Neural progenitor cell (in vitro differentiated cells): ENCODE results near the gene LYST. TPM values are rescaled to one million over a fixed set of nuclear protein-coding genes. Genes with fewer than 3 reads are reported as not detected.

Experiments used
- DNase-seq: peaks from one replicate; pipeline ENCODE4 v3.0.0-alpha.2; 2016; ENCODE audit warnings: low spot score
- H2AFZ ChIP-seq: fragments of 200-600 bp; sonication (generic); replicated peaks from 2 replicates; pipeline ENCODE4 v1.6.1; 2016; ENCODE audit warnings: antibody characterized with exemption
- H3F3A ChIP-seq: fragments of 200-600 bp; sonication (generic); 2 replicates; pipeline ENCODE4 v1.6.1; 2016; ENCODE audit warnings: antibody characterized with exemption, low read depth
- H3K27ac ChIP-seq: fragments of 200-600 bp; sonication (generic); 2 replicates; pipeline ENCODE4 v1.5.1; 2016; ENCODE audit warnings: mild to moderate bottlenecking
- H3K27me3 ChIP-seq: fragments of 200-600 bp; sonication (generic); 2 replicates; pipeline ENCODE4 v1.6.1; 2016; ENCODE audit warnings: mild to moderate bottlenecking, moderate library complexity
- H3K36me3 ChIP-seq: fragments of 200-600 bp; sonication (generic); 2 replicates; pipeline ENCODE4 v1.5.1; 2016
- H3K4me1 ChIP-seq: fragments of 200-600 bp; sonication (generic); 2 replicates; pipeline ENCODE4 v1.6.1; 2016; ENCODE audit warnings: mixed run types
- H3K4me2 ChIP-seq: fragments of 200-600 bp; sonication (generic); 2 replicates; pipeline ENCODE4 v1.6.1; 2016
- H3K4me3 ChIP-seq: fragments of 200-600 bp; sonication (generic); 2 replicates; pipeline ENCODE4 v1.5.1; 2016
- H3K79me2 ChIP-seq: fragments of 200-600 bp; sonication (generic); 2 replicates; pipeline ENCODE4 v1.6.1; 2016; ENCODE audit warnings: low read depth
- H3K9ac ChIP-seq: fragments of 200-600 bp; sonication (generic); 2 replicates; pipeline ENCODE4 v1.6.1; 2016
- H3K9me3 ChIP-seq: fragments of 200-600 bp; sonication (generic); 2 replicates; pipeline ENCODE4 v1.5.1; 2016; ENCODE audit warnings: low read depth
- H4K20me1 ChIP-seq: fragments of 200-600 bp; sonication (generic); 2 replicates; pipeline ENCODE4 v1.6.1; 2016; ENCODE audit warnings: low read depth
- H3K27ac Mint-ChIP-seq: 3 replicates; pipeline ENCODE4 v1.8.0; 2021; ENCODE audit warnings: mixed read lengths
- H3K27me3 Mint-ChIP-seq: 2 replicates; pipeline ENCODE4 v1.8.0; 2022; ENCODE audit warnings: low read depth, mild to moderate bottlenecking, inconsistent platforms, moderate library complexity, mixed read lengths; ENCODE audit not compliant: insufficient read depth
- H3K36me3 Mint-ChIP-seq: 3 replicates; pipeline ENCODE4 v1.8.0; 2021; ENCODE audit warnings: mixed read lengths
- H3K4me1 Mint-ChIP-seq: 3 replicates; pipeline ENCODE4 v1.8.0; 2021; ENCODE audit warnings: mixed read lengths
- H3K4me3 Mint-ChIP-seq: 3 replicates; pipeline ENCODE4 v1.8.0; 2021; ENCODE audit warnings: mild to moderate bottlenecking, moderate library complexity, mixed read lengths
- H3K9me3 Mint-ChIP-seq: 3 replicates; pipeline ENCODE4 v1.8.0; 2020; ENCODE audit warnings: mixed read lengths
- CTCF ChIP-seq: fragments of 200-600 bp; sonication (generic); IDR thresholded peaks from 2 replicates; pipeline ENCODE4 v1.5.1; 2017; ENCODE audit warnings: antibody characterized with exemption, mild to moderate bottlenecking
- EZH2 ChIP-seq: fragments of 200-600 bp; sonication (generic); IDR thresholded peaks from 2 replicates; pipeline ENCODE4 v1.6.1; 2017; ENCODE audit warnings: antibody characterized with exemption, mild to moderate bottlenecking, moderate library complexity
- EZH2phosphoT487 ChIP-seq: fragments of 200-600 bp; sonication (generic); IDR thresholded peaks from 2 replicates; pipeline ENCODE4 v1.6.1; 2017; ENCODE audit warnings: antibody characterized with exemption
- total RNA-seq: library from RNA; depleted of rRNA; stranded (reverse); fragments of >200 nt; gene quantifications from 2 replicates; pipeline ENCODE4 v1.2.3, GENCODE V29; 2015; ENCODE audit warnings: low replicate concordance

Gene LYST
- total RNA-seq, 1 donor from 2014 or later: 0.82 TPM

DNA sequence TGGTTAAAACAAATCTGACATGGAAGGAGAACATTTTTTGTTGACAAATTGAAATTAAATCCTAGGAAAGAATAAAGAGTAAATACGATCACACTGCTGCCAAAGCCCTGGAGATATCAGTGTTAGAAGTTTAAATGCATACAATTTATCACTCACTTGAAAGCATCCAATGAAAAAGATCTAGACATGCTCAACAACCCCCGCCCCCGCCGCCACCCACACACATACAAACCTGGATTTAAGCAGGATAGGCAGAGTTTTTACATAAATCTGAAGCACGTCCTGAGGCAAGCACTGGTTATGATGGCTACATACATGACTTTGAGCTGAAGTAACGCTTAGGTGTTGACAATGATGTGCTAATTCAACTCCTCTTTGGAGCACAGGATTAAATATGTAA is 58.5 kb downstream of the LYST start:
- H3K36me3 ChIP-seq: no peaks in the 10 kb centered on the region
- no peak overlapping the region for H3K27ac Mint-ChIP-seq
- H3K27me3 ChIP-seq: no peaks in the 10 kb centered on the region
- no peaks in the 10 kb centered on the region for H3K79me2 ChIP-seq
- H3K36me3 Mint-ChIP-seq: no peaks in the 10 kb centered on the region
- H3K27me3 Mint-ChIP-seq: no peaks in the 10 kb centered on the region
- H2AFZ ChIP-seq: no peak overlapping the region
- no peaks in the 10 kb centered on the region for H3K9me3 Mint-ChIP-seq
- no peak for DNase-seq
- peaks cover 8% of the 10 kb centered on the region for H3F3A ChIP-seq
- H3K4me1 Mint-ChIP-seq: peaks cover 17% of the 10 kb centered on the region
- H3K9me3 ChIP-seq: no peaks in the 10 kb centered on the region
- no peak overlapping the region for H3K4me2 ChIP-seq
- H3K4me3 ChIP-seq: no peak overlapping the region
- H4K20me1 ChIP-seq: no peaks in the 10 kb centered on the region
- H3K4me3 Mint-ChIP-seq: no peak overlapping the region
- H3K27ac ChIP-seq: no peak overlapping the region
- TF ChIP-seq EZH2phosphoT487 (no peak), CTCF (no peak), EZH2 (no peak)
- H3K4me1 ChIP-seq: peaks cover 15% of the 10 kb centered on the region
- H3K9ac ChIP-seq: no peak overlapping the region

DNA sequence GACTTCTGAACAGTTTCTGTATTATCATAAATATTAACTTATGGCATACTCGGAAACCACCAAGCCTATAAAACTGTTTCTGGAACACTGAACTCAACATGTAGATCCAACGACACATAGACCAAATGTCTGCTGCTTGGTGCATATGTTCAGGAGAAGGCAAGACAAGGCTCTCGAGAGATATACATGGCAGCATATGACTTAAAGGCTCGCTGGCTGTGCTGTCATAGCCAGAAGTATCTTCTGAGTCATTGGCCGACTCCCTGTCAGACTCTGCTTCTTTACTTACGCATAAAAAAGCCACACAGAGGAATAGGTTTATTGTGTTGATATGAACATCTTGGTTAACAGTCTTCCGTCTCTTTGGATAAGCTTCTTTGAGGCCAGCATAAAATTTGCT is 60.6 kb downstream of the LYST start:
- Histone ChIP-seq H3K27ac (no peak overlapping the region), H3K4me3 (no peak overlapping the region), H3K9ac (no peak overlapping the region), H3K4me2 (no peak overlapping the region), H3K27me3 (no peaks in the 10 kb centered on the region), H3K36me3 (no peaks in the 10 kb centered on the region), H4K20me1 (no peaks in the 10 kb centered on the region), H3K79me2 (no peaks in the 10 kb centered on the region), H3K4me1 (peaks cover 11% of the 10 kb centered on the region), H3K9me3 (no peaks in the 10 kb centered on the region), H2AFZ (no peak overlapping the region), H3F3A (peaks cover 8% of the 10 kb centered on the region)
- no peak overlapping the region for H3K4me3 Mint-ChIP-seq
- no peaks in the 10 kb centered on the region for H3K27me3 Mint-ChIP-seq
- no peak for DNase-seq
- no peaks in the 10 kb centered on the region for H3K9me3 Mint-ChIP-seq
- no peaks in the 10 kb centered on the region for H3K36me3 Mint-ChIP-seq
- no peak overlapping the region for H3K27ac Mint-ChIP-seq
- no peak for TF ChIP-seq EZH2phosphoT487
- no peak for TF ChIP-seq CTCF
- TF ChIP-seq EZH2: no peak
- H3K4me1 Mint-ChIP-seq: peaks cover 17% of the 10 kb centered on the region

- Histone ChIP-seq H3K79me2 (no peaks in the 10 kb centered on the region), H3K4me3 (no peak overlapping the region), H3K9me3 (no peaks in the 10 kb centered on the region), H3K27me3 (no peaks in the 10 kb centered on the region), H3K27ac (no peak overlapping the region), H3K9ac (no peak overlapping the region), H3K4me2 (no peak overlapping the region), H3F3A (no peaks in the 10 kb centered on the region), H3K4me1 (no peaks in the 10 kb centered on the region), H4K20me1 (no peaks in the 10 kb centered on the region), H2AFZ (no peak overlapping the region), H3K36me3 (no peaks in the 10 kb centered on the region)
- no peaks in the 10 kb centered on the region for H3K9me3 Mint-ChIP-seq
- H3K4me3 Mint-ChIP-seq: no peak overlapping the region
- TF ChIP-seq CTCF: no peak
- no peak for TF ChIP-seq EZH2phosphoT487
- DNase-seq: no peak
- H3K36me3 Mint-ChIP-seq: no peaks in the 10 kb centered on the region
- H3K4me1 Mint-ChIP-seq: no peaks in the 10 kb centered on the region
- no peaks in the 10 kb centered on the region for H3K27me3 Mint-ChIP-seq
- H3K27ac Mint-ChIP-seq: no peak overlapping the region
Observed at GRCh38 chr1:235802573-235803346, 63.9 kb downstream of the LYST start.
